ENCODE data around the gene STK32C. TPM values are rescaled to one million over a fixed set of nuclear protein-coding genes. Genes with fewer than 3 reads are reported as not detected.

The STK32C gene
- total and polyA plus RNA-seq, 2 experiments from 2014 or later: 17.5 to 23.8 TPM

GRCh38 chr10:132245056-132245455, 62.7 kb downstream of the STK32C start:
- no peak for DNase-seq (ENCODE audit: low read depth in 1 of 2, low spot score in 1 of 2)
- TF ChIP-seq CTCF (IDR thresholded peaks at IDR 0.05; ENCODE audit: low read depth, low read length): no peak
- H3K4me1 ChIP-seq (ENCODE audit: low read depth): peaks cover 3% of the 10 kb centered on the region

GRCh38 chr10:132243626-132244025, 64.1 kb downstream of the STK32C start:
- H3K4me1 ChIP-seq (ENCODE audit: low read depth): no peaks in the 10 kb centered on the region
- H3K4me3 ChIP-seq: no peak overlapping the region
- DNase-seq (ENCODE audit: low read depth in 1 of 2, low spot score in 1 of 2): no peak
- H3K27me3 ChIP-seq: no peaks in the 10 kb centered on the region
- no peaks in the 10 kb centered on the region for H3K36me3 ChIP-seq
- H3K9me3 ChIP-seq (ENCODE audit: low read depth): no peaks in the 10 kb centered on the region
- TF ChIP-seq CTCF (IDR thresholded peaks at IDR 0.05; ENCODE audit: low read depth, low read length): no peak
- no peak overlapping the region for H3K27ac ChIP-seq

More at GRCh38 chr10:132245056-132245455, 62.7 kb downstream of the STK32C start:
- H3K36me3 ChIP-seq: no peaks in the 10 kb centered on the region
- H3K9me3 ChIP-seq (ENCODE audit: low read depth): no peaks in the 10 kb centered on the region
- no peaks in the 10 kb centered on the region for H3K27me3 ChIP-seq
- no peak overlapping the region for H3K27ac ChIP-seq
- no peak overlapping the region for H3K4me3 ChIP-seq

- Histone ChIP-seq H3K4me1 (ENCODE audit: low read depth) (no peaks in the 10 kb centered on the region), H3K9me3 (ENCODE audit: low read depth) (no peaks in the 10 kb centered on the region), H3K27ac (no peak overlapping the region), H3K36me3 (no peaks in the 10 kb centered on the region), H3K4me3 (no peak overlapping the region), H3K27me3 (no peaks in the 10 kb centered on the region)
- no peak for TF ChIP-seq CTCF (IDR thresholded peaks at IDR 0.05; ENCODE audit: low read depth, low read length)
- no peak for DNase-seq (ENCODE audit: low read depth in 1 of 2, low spot score in 1 of 2)
These were observed 64.6 kb downstream of the STK32C start for GRCh38 chr10:132243141-132243540.

- Histone ChIP-seq H3K4me3 (no peak overlapping the region), H3K36me3 (no peaks in the 10 kb centered on the region), H3K4me1 (ENCODE audit: low read depth) (no peaks in the 10 kb centered on the region), H3K27ac (no peak overlapping the region), H3K27me3 (no peaks in the 10 kb centered on the region), H3K9me3 (ENCODE audit: low read depth) (no peaks in the 10 kb centered on the region)
- no peak for DNase-seq (ENCODE audit: low read depth in 1 of 2, low spot score in 1 of 2)
- no peak for TF ChIP-seq CTCF (IDR thresholded peaks at IDR 0.05; ENCODE audit: low read depth, low read length)
These were observed 65.5 kb downstream of the STK32C start for GRCh38 chr10:132242103-132242840.

DNA sequence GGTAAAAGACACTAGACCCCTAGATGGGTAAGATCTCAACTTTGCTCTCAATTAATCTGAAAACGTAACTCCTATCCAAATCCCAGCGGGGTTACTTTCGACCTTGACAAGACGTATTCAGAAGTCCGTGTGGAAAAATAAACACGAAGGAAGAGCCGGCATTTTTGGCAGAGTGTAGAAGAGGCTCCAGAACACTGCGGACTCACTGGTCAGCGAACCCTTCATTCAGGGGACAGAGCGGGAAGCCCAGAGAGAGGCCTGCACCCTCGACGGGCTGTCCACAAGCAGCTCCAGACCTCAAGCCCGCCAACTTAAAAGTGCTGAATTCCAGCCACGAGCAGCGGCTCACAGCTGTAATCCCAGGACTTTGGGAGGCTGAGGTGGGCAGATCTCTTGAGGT, 66.3 kb downstream of the STK32C start:
- Histone ChIP-seq H3K36me3 (no peaks in the 10 kb centered on the region), H3K4me1 (ENCODE audit: low read depth) (no peaks in the 10 kb centered on the region), H3K4me3 (no peak overlapping the region), H3K27me3 (no peaks in the 10 kb centered on the region), H3K9me3 (ENCODE audit: low read depth) (no peaks in the 10 kb centered on the region), H3K27ac (no peak overlapping the region)
- no peak for TF ChIP-seq CTCF (IDR thresholded peaks at IDR 0.05; ENCODE audit: low read depth, low read length)
- DNase-seq (ENCODE audit: low read depth in 1 of 2, low spot score in 1 of 2): no peak
